NCI-H748 treated with DMSO at 0.1 percent for 48 hours (cell line): Measurements from ENCODE around the gene KCNH6.

Experiments used
- DNase-seq: peaks from one replicate; lab custom pipeline; 2025; lab: John Stamatoyannopoulos, UW

Gene KCNH6

DNA sequence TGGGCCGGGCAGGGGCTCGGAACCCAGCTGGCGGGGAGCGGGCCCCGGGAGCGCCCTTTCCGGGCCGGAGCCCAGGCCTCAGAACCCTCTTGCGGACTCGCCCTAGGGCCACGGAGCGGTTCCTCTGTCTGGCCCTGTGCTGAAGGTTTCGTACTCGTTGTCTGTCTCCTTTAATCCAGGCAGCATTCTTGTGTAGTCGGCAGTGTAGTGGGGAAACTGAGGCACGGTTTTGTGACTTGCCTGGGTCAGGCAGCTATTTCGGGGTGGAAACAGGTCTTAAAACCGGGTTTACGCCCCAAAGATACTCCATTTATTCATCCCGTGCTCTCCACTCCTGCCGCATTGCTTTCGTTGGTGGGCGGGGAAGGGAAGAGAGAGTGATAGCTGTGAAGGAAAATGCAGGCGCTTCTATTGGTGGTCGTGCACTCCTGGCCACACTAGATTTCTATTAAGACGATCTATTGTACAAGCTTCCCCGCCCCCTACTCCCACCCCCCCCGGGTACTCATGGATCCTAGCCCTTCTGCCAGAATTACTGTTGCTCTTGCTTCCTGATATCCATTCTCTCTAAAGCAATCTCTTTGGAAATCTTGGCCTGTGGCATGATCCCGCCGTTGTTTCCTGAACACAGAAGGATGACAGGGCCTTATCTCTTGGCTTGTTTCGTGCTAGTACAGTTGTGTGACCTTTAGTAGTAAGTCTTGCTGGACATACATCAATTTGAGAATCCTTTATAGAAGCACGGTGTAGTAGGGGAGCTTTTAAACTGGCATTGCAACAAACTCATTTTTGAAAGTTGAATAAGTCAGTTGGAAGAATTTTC lies 27.9 kb downstream of the KCNH6 start:
- peak; percentile 39 for DNase-seq

- no peak for DNase-seq
Measured at GRCh38 chr17:63552211-63552610, 29.1 kb downstream of the KCNH6 start.

DNA sequence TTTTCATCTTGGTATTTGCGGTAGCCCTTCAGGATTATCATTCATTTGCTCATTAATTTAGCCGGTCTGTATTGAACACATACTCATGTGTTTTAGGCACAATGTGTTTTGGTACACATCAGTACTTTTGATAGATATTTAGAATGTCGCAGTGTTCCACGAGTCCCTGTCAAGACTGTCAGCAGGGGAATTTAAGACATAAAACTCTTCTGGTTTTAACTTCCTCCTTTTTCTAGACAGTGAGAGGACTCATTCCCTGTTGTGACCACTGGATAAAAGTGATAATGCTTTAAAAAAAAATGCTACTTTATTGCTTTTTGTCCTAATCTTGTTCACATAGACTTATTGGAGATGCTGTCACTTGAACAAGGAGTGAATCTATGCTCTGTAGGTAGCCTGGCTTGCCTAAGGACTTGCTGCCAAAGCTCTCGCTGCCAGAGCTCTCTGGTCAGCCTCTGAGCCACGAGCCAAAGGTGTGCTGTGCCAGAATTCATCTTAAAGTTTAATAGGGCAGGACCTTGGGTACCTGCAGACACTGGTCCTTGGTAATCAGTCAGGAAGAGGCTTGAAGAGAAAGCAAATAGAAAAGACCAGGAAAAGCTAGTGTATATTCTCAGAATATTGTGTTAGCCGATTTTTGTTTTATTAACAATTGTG lies 32.5 kb downstream of the KCNH6 start:
- no peak for DNase-seq

DNA sequence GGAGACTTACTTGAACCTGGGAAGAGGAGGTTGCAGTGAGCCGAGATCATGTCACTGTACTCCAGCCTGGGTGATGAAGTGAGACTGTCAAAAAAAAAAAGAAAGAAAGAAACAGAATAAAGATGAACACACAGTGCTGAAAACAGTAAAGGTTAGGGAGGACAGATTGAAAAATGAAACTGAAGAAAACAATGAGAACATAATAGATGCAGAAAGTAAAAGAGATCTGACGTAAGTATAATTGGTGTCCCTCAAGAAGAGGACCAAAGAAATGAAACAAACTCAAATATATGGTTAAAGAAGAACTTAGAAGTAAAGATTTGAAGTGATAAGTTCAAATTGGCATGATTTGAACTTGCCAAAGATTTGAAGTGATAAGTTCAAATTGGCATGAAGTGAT lies 34.3 kb downstream of the KCNH6 start:
- no peak for DNase-seq

GRCh38 chr17:63558441-63558840 lies 35.3 kb downstream of the KCNH6 start:
- DNase-seq = no peak

DNA sequence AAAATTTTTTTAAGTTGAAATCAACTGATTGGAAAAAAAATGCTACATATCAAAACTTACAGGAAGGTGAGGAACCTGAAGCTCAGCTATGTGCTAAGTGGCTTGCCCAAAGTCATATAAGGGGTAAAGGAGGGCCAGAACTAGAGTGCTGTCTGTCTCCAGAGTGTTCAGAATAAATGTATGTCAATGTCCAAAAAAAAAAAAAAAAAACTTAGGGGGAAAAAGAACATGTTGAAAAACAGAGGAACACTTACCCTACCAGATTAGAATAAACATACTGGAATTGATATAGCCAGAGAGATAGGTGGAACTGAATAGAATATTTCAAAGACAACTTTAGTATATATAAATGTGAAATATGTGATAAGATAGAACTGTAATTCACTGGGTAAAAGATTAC lies 38.7 kb downstream of the KCNH6 start:
- no peak for DNase-seq

GRCh38 chr17:63563339-63563738 lies 40.2 kb downstream of the KCNH6 start:
- DNase-seq = no peak

DNA sequence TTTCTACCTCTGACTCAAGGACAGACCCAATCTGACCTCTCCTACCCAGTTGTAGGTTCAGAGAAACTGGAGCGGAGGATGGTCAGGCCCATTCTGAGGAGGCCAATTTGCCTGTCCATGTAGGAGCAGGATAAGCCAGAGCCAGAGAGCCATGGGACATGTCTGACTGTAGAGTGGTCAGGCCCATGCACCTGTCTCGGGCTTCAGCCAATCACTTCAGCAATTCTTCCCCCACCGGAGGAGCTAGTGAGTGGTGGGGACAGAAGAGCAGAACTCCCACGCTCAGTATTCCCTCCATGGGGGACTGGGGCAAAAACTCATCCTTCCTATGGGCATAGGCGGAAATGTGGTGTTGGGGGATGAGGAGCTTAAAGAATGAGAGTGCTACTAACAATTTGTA lies 41.4 kb downstream of the KCNH6 start:
- DNase-seq = no peak

GRCh38 chr17:63567229-63567628 lies 44.1 kb downstream of the KCNH6 start:
- DNase-seq = no peak

DNA sequence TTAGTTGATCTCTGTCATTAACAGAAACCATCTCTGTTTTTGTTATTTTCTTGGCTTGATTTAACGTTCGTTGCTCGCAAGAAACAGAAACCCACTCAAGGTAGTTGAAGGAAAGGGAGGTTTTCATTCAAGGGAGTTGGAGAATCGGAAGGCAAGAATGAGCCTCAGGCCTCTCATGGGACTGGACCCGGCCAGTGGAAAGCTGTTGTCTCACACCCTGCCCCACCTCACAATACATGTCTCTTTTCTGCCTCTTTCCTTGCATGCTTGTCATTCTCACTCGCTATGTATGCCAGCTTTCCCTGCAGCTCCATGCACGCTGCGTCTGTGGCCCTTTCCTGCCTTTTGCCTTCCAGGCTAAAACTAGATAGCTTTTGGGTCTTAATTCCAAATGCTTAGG lies 45.4 kb downstream of the KCNH6 start:
- DNase-seq = no peak

DNA sequence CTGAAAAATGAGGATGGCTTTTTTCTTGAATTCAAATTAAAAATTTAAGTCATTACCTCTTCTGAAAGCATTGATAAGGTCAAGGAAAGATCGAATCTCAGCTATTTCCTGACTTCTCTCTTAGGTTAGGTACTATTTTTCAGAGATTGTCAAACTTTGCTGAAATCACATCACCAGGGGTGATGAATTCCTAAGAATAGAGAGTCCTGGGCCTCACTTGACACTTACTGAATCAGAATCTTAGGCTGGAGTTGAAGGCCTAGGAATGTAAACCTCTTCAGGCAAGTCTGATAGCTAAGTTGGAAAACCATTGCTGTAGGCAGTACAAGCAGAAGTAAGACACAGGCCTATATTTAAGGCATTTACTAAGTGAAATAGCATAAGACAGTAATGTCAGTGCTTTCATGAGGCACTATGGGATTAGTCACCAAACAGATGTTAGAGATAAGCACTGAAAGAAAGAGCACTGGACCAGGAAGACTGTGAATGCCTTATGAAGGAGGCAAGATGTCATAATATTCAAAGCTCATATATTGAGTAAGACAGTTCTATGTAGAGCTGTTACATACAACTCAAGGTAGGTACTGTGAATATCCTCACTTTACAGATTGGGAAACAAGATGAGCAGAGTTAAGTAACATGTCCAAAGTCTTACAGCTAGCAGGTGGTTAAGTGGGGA lies 48.6 kb downstream of the KCNH6 start:
- no peak for DNase-seq

DNA sequence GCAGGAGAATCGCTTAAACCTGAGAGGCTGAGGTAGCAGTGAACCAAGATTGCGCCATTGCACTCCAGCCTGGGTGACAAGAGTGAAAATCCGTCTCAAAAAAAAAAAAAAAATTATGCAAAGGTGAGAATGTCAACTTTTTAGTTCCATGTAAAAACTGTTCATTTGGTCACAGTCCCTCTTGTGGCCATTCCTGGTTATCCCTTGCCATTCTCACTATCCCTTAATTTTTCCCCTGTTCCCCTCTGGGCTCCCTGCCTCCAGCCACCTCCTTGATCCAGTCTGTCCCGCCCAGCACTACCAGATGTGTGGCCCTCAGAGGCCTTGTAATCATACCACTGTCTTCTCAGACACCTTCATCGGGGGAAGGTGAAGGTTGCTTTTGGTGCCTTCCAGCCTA lies 50.5 kb downstream of the KCNH6 start:
- DNase-seq = no peak

- DNase-seq = no peak
Measured at GRCh38 chr17:63578027-63578768, 55.0 kb downstream of the KCNH6 start.

- DNase-seq = no peak
Measured at GRCh38 chr17:63578769-63579111, 55.6 kb downstream of the KCNH6 start.

DNA sequence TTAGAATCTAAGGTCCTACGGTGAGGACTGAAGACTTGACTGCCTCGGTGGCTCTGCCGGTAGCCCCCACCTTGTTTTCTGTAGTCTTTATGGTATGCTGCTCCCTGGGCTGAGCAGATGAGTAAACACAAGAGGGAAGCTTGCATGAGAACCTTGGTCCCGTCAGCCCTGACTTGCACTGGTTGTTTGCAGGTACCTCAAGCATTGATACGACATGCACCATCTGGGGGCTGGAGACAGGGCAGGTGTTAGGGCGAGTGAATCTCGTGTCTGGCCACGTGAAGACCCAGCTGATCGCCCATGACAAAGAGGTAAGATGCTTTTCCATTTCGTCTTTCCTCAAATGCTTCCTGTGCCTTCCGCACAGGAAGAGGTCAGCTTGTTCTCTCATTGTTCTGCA lies 56.5 kb downstream of the KCNH6 start:
- DNase-seq = no peak

DNA sequence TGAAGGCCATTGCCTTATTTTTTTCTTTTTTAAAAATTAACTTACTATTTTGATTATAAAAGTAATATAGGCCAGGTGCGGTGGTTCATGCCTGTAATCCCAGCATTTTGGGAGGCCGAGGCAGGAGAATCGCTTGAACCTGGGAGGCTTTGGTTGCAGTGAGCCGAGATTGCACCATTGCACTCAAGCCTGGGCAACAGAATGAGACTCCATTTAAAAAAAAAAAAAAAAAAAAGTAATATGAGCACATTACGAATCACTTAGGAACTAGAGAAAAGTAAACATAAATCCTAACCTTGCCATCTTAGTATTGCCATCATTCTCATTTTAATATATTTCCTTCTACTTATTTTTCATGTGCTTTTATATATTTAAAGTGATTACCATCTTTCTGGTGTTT lies 64.6 kb downstream of the KCNH6 start:
- DNase-seq = no peak

- DNase-seq = no peak
Measured at GRCh38 chr17:63588797-63589196, 65.6 kb downstream of the KCNH6 start.

DNA sequence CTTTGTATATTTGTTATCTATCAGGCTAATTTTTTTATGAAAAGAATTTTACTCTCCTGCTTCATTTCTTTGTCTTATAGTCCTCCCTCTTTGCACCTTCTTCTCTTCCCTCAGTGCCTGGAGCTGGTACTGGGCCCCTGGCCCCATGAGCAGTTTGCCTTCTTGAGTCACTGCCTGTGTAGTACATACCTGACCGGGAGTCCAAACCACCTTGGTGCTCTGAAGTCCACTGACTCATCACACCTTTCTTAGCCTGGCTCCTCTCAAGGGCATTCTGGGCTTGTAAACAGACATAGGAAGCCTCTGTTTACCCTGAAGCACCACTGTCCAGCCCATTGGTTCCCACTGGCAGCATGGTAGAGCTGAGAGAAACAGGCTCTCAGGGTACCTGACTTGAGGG lies 66.5 kb downstream of the KCNH6 start:
- no peak for DNase-seq

DNA sequence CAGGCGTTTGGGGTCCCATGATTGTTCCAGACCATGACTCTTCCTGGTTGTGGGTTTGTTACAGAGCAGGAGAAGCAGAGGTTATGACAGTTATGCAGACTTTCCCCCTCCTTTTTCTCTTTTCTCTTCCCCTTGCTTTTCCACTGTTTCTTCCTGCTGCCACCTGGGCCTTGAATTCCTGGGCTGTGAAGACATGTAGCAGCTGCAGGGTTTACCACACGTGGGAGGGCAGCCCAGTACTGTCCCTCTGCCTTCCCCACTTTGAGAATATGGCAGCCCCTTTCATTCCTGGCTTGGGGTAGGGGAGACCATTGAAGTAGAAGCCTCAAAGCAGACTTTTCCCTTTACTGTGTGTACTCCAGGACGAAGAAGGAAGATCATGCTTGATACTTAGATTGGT lies 69.6 kb downstream of the KCNH6 start:
- DNase-seq = no peak

GRCh38 chr17:63595132-63595531 lies 72.0 kb downstream of the KCNH6 start:
- DNase-seq = no peak
